ENCODE measurements around the gene USP37. TPM values are rescaled to one million over a fixed set of nuclear protein-coding genes. Genes with fewer than 3 reads are reported as not detected.

The USP37 gene
- total and polyA plus RNA-seq, 2 of the 4 experiments (the other 2 are of a cell fraction) = 1.6 to 6.5 TPM

- in situ Hi-C loops (cut with MboI; ENCODE audit: low sequenced_read_pairs) = no loop called here
- H3K9me1 ChIP-seq (ENCODE audit: insufficient read depth, low read length) = peaks cover 7% of the 10 kb centered on the region
- no peak overlapping the region for H4K5ac ChIP-seq (ENCODE audit: low read depth, low read length)
- H3K4me3 ChIP-seq (ENCODE audit: insufficient read depth, low read depth, low read length) = no peak overlapping the region
- intact Hi-C loops (cut with micrococcal nuclease) = no loop called here
- no peak overlapping the region for H3K23ac ChIP-seq (ENCODE audit: low read depth, low read length)
- H3K79me1 ChIP-seq (ENCODE audit: low read depth in 1 of 2, low read length in 2 of 2) = peaks cover 36 to 53% of the 10 kb centered on the region in 2 experiments
- dilution Hi-C loops (cut with HindIII; ENCODE audit: low sequenced_read_pairs, unreplicated experiment) = no loop called here
- H3K27ac ChIP-seq (ENCODE audit: insufficient read depth, low read length) = no peak overlapping the region
- no peaks in the 10 kb centered on the region for H3K27me3 ChIP-seq (ENCODE audit: control insufficient read depth, insufficient read depth, low read length)
- no peak overlapping the region for H2BK20ac ChIP-seq (ENCODE audit: low read depth, low read length)
- no peak overlapping the region for H2AFZ ChIP-seq (replicated peaks; ENCODE audit: low read length, poor library complexity)
- no peaks in the 10 kb centered on the region for H3K9me3 ChIP-seq (ENCODE audit: control insufficient read depth, insufficient read depth, low read length)
- H2AK5ac ChIP-seq (ENCODE audit: low read depth, low read length) = no peak overlapping the region
- H2AK9ac ChIP-seq (replicated peaks; ENCODE audit: low read depth, low read length, poor library complexity) = no peak overlapping the region
- no peak overlapping the region for H3K14ac ChIP-seq (replicated peaks; ENCODE audit: low read depth, low read length)
- peaks cover 10% of the 10 kb centered on the region for H4K20me1 ChIP-seq (ENCODE audit: insufficient read depth, low read length)
- TF ChIP-seq USF2 (IDR thresholded peaks at IDR 0.05; ENCODE audit: low read depth, low read length) (no peak), FOS (IDR thresholded peaks at IDR 0.05; ENCODE audit: low read depth, low read length) (peak; percentile 77), ELK1 (IDR thresholded peaks at IDR 0.05; ENCODE audit: borderline replicate concordance, low read depth, low read length) (no peak), MAFK (IDR thresholded peaks at IDR 0.05; ENCODE audit: low read depth, low read length) (no peak), POLR2A (IDR thresholded peaks at IDR 0.05; ENCODE audit: low read depth, low read length) (no peak), MAZ (IDR thresholded peaks at IDR 0.05; ENCODE audit: borderline replicate concordance, low read depth, low read length) (no peak), CEBPB (IDR thresholded peaks at IDR 0.05; ENCODE audit: low read depth, low read length) (no peak)
- H3K4me2 ChIP-seq (ENCODE audit: low read depth, low read length) = no peak overlapping the region
- no peak overlapping the region for H4K8ac ChIP-seq (ENCODE audit: low read depth in 2 of 2, low read length in 2 of 2)
- no peak overlapping the region for H2BK15ac ChIP-seq (ENCODE audit: low read depth, low read length)
- peaks cover 2% of the 10 kb centered on the region; the same call in 1 of the 2 replicates for H3K4me1 ChIP-seq (ENCODE audit: control insufficient read depth, insufficient read depth, low read length)
- no peak overlapping the region for H2BK5ac ChIP-seq (ENCODE audit: low read depth, low read length, poor library complexity, severe bottlenecking)
- no peak overlapping the region for H3K9ac ChIP-seq (ENCODE audit: low read depth, low read length)
- no peak overlapping the region for H3K56ac ChIP-seq (ENCODE audit: extremely low read depth, insufficient read depth, low read length)
- H3K4ac ChIP-seq (ENCODE audit: low read depth, low read length) = no peak overlapping the region
- POLR2A ChIA-PET (ENCODE audit: unreplicated experiment) = no interaction called here
- peak; percentile 93 for ATAC-seq (ENCODE audit: low read depth)
- H3K18ac ChIP-seq (ENCODE audit: low read depth, low read length) = no peak overlapping the region
- H4K91ac ChIP-seq (ENCODE audit: insufficient read depth, low read depth, low read length) = no peak overlapping the region
- CTCF ChIA-PET = no interaction called here
- WGBS, 2 experiments (ENCODE audit: extremely low coverage in 2 of 2, insufficient read length in 1 of 2) = no CpG with 5 or more reads among the region's 7 CpGs
- no peak overlapping the region for H2BK120ac ChIP-seq (ENCODE audit: low read depth, low read length)
- peaks cover 29% of the 10 kb centered on the region for H3K36me3 ChIP-seq (ENCODE audit: control insufficient read depth, insufficient read depth, low read length)
- BruUV-seq (replicated peaks) = no TSS peak
- DNase-seq = peak; percentile 90
Measured at GRCh38 chr2:218582076-218582475, 13.9 kb upstream of the USP37 start.

Measured in IMR-90 (cell line).